WTC11 (cell line): ENCODE data around the gene VWA2.

ENCODE experiments used
- TF ChIP-seq, protein P1 (sequence below): sonication (generic); formaldehyde crosslinking; IDR thresholded peaks from 2 replicates; pipeline ENCODE4 v1.8.0; 2022; ENCODE audit warnings: mild to moderate bottlenecking, missing genetic modification reagents
- TF ChIP-seq, protein P2 (sequence below): fragments of 200-600 bp; IDR thresholded peaks from 2 replicates; pipeline ENCODE4 v1.8.0; 2022; ENCODE audit warnings: antibody characterized with exemption

GRCh38 chr10:114289096-114289436 is 50.0 kb downstream of the VWA2 start:
- TF ChIP-seq, protein P1, sequence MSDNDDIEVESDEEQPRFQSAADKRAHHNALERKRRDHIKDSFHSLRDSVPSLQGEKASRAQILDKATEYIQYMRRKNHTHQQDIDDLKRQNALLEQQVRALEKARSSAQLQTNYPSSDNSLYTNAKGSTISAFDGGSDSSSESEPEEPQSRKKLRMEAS (CRISPR knock-in tag) = no peak
- TF ChIP-seq, protein P2, sequence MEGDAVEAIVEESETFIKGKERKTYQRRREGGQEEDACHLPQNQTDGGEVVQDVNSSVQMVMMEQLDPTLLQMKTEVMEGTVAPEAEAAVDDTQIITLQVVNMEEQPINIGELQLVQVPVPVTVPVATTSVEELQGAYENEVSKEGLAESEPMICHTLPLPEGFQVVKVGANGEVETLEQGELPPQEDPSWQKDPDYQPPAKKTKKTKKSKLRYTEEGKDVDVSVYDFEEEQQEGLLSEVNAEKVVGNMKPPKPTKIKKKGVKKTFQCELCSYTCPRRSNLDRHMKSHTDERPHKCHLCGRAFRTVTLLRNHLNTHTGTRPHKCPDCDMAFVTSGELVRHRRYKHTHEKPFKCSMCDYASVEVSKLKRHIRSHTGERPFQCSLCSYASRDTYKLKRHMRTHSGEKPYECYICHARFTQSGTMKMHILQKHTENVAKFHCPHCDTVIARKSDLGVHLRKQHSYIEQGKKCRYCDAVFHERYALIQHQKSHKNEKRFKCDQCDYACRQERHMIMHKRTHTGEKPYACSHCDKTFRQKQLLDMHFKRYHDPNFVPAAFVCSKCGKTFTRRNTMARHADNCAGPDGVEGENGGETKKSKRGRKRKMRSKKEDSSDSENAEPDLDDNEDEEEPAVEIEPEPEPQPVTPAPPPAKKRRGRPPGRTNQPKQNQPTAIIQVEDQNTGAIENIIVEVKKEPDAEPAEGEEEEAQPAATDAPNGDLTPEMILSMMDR = no peak
